Lung (tissue), 12 donors: Measurements from ENCODE around the gene PARD6A. TPM values are rescaled to one million over a fixed set of nuclear protein-coding genes. Genes with fewer than 3 reads are reported as not detected.

Experiments used
- ATAC-seq: fragments of 200-7000 bp; cut with Tn5 transposase; one replicate; pipeline ENCODE4 v1.9.1; 2020; ENCODE audit warnings: moderate number of reproducible peaks; ENCODE audit not compliant: insufficient read depth, low FRiP score
- DNase-seq, 3 donors: peaks; one replicate each; pipeline ENCODE4 v3.0.0-alpha.2; 2013 to 2017
- H3K27ac ChIP-seq, 2 donors: one replicate each; pipeline ENCODE4 v1.5.1; 2013; ENCODE audit warnings: mild to moderate bottlenecking in 2 of 2, moderate library complexity in 2 of 2, control low read depth in 1 of 2, inconsistent platforms in 1 of 2, low read depth in 1 of 2, low read length in 1 of 2
- H3K27me3 ChIP-seq, 3 donors: one replicate each; pipeline ENCODE4 v1.5.1; 2013; ENCODE audit warnings: low read length in 2 of 3; ENCODE audit not compliant: control insufficient read depth in 3 of 3, insufficient read depth in 3 of 3
- H3K36me3 ChIP-seq, 4 donors: one replicate each; pipeline ENCODE4 v1.5.1; 2013; ENCODE audit warnings: low read length in 4 of 4, mild to moderate bottlenecking in 1 of 4, moderate library complexity in 1 of 4; ENCODE audit not compliant: control insufficient read depth in 4 of 4, insufficient read depth in 4 of 4
- H3K4me1 ChIP-seq, 5 donors: one replicate each; pipeline ENCODE4 v1.5.1; 2013; ENCODE audit warnings: low read length in 5 of 5, mild to moderate bottlenecking in 2 of 5, moderate library complexity in 1 of 5; ENCODE audit not compliant: control insufficient read depth in 5 of 5, insufficient read depth in 5 of 5
- H3K4me3 ChIP-seq: one replicate; pipeline ENCODE4 v1.5.1; 2013; ENCODE audit warnings: mild to moderate bottlenecking, control low read depth, moderate library complexity
- H3K9ac ChIP-seq, 2 donors: one replicate each; pipeline ENCODE4 v1.5.1; 2013; ENCODE audit warnings: low read length in 2 of 2, control low read depth in 1 of 2; ENCODE audit not compliant: insufficient read depth in 1 of 2
- H3K9me3 ChIP-seq, 4 donors: one replicate each; pipeline ENCODE4 v1.5.1; 2013; ENCODE audit warnings: low read length in 3 of 4, mild to moderate bottlenecking in 1 of 4, moderate library complexity in 1 of 4; ENCODE audit not compliant: control insufficient read depth in 4 of 4, insufficient read depth in 3 of 4
- CTCF ChIP-seq: IDR thresholded peaks from 2 replicates; pipeline ENCODE4 v1.5.1; 2012; ENCODE audit warnings: mild to moderate bottlenecking; ENCODE audit errors: control extremely low read depth, extremely low read depth
- WGBS, 2 donors: extraction: QIAGEN DNeasy Blood & Tissue Kit; methylation state at CpG; one replicate each; pipeline ENCODE4 v1.1.7; 2013; 5-methylcytosine and 5-hydroxymethylcytosine counted together
- polyA plus RNA-seq, 2 donors: library from polyadenylated mRNA; stranded (reverse); fragments of 200-250 nt; gene quantifications; one replicate each; pipeline ENCODE4 v1.2.1, GENCODE V29; 2013
- total RNA-seq, 2 donors: library from RNA; depleted of rRNA in 1 of 2; stranded (reverse); fragments of >200 nt in 1 of 2; gene quantifications; one replicate each; pipeline ENCODE4 v1.2.1, GENCODE V29; 2014 to 2021
- donor health status: control.
- donor health status: control.
- donor health status: Bipolar disorder and iron deficiency.
- donor health status: healthy.
- donor health status: DM: yes; HTN: yes; CAD: no.

Gene PARD6A
- total and polyA plus RNA-seq, 4 donors, result 1.4 to 6.2 (median 4.7) TPM

DNA sequence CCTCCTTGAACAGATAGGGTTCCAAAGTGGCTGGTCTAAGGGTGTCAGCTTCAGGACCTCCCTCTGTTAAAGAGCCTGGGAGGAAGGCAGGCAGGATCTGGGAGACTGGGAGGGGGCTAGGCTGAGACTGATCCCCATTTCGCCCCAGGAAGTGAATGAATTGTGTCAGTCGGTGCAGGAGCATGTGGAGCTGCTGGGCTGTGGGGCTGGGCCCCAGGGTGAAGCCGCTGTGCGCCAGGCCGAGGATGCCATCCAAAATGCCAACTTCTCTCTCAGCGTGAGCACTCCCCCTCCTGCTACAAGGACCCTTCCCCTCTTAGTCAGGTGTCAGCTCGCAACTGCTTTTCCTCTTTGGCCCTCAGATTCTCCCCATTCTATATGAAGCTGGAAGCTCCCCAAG, 9.7 kb upstream of the PARD6A start:
- WGBS, 2 donors, result 92 to 95% methylated on average over 7 of the region's 7 CpGs
- DNase-seq, result no peak
- Histone ChIP-seq H3K9me3 (no peaks in the 10 kb centered on the region), H3K4me3 (no peak overlapping the region), H3K9ac (no peak overlapping the region), H3K4me1 (peaks cover 0 to 8% (median 5%) of the 10 kb centered on the region in 5 donors), H3K36me3 (no peaks in the 10 kb centered on the region), H3K27me3 (peaks cover 0 to 61% (median 52%) of the 10 kb centered on the region in 3 donors), H3K27ac (no peak overlapping the region)
- ATAC-seq, result no peak
- TF ChIP-seq CTCF, result no peak

DNA sequence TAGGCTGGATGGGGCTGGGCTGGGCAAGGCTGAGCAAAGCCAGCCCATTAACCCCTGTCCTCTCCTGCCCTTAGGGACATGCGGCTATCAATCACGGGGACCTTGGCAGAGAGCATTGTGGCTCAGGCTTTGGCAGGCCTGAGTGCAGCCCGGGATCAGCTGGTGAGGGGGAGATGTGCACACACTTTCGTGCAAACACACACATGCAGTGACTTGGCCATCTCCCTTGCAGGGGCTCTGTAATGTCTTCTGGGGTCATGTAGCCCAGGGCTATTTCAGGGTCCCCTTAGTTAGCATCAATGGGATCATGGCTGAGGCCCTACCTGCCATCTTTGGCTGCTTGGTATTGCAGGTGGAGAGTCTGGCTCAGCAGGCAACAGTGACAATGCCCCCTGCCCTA, 8.9 kb upstream of the PARD6A start:
- ATAC-seq (no peak), DNase-seq (no peak)
- WGBS, 2 donors, result 92 to 95% methylated on average over 4 of the region's 4 CpGs
- Histone ChIP-seq H3K27ac (no peak overlapping the region), H3K36me3 (peaks cover 0 to under 1% (median 0%) of the 10 kb centered on the region in 4 donors), H3K4me1 (peaks cover 0 to 8% (median 5%) of the 10 kb centered on the region in 5 donors), H3K4me3 (no peak overlapping the region), H3K9me3 (no peaks in the 10 kb centered on the region), H3K9ac (no peak overlapping the region), H3K27me3 (peaks cover 0 to 61% (median 47%) of the 10 kb centered on the region in 3 donors)
- no peak for TF ChIP-seq CTCF

GRCh38 chr16:67652578-67653127, 8.1 kb upstream of the PARD6A start:
- peak in 2 of 3 donors; percentile 18 to 39 for DNase-seq
- 30 to 62% methylated on average over 53 to 59 of the region's 59 CpGs for WGBS, 2 donors
- H3K4me3 ChIP-seq, result no peak overlapping the region

More at GRCh38 chr16:67652578-67653127, 8.1 kb upstream of the PARD6A start:
- Histone ChIP-seq H3K36me3 (peaks cover 0 to 7% (median 2%) of the 10 kb centered on the region in 4 donors), H3K9ac (no peak overlapping the region), H3K9me3 (no peaks in the 10 kb centered on the region), H3K27me3 (peaks cover 0 to 56% (median 43%) of the 10 kb centered on the region in 3 donors), H3K4me1 (peaks cover 0 to 8% (median 5%) of the 10 kb centered on the region in 5 donors), H3K27ac (no peak overlapping the region)
- ATAC-seq, result no peak
- no peak for TF ChIP-seq CTCF
